Ureter (tissue), 1 donor: ENCODE data around the gene MRPL10. TPM values are rescaled to one million over a fixed set of nuclear protein-coding genes. Genes with fewer than 3 reads are reported as not detected.

Experiments used
- DNase-seq: peaks from one replicate; pipeline ENCODE4 v3.0.0-alpha.2; 2020; ENCODE audit warnings: low spot score
- total RNA-seq: library from RNA; stranded (reverse); gene quantifications from one replicate; pipeline ENCODE4 v1.2.4, GENCODE V29; 2023
- donor health status: DM: yes; HTN: yes; CAD: no.

The MRPL10 gene
- total RNA-seq, 1 donor from 2014 or later, result 38.2 TPM

DNA sequence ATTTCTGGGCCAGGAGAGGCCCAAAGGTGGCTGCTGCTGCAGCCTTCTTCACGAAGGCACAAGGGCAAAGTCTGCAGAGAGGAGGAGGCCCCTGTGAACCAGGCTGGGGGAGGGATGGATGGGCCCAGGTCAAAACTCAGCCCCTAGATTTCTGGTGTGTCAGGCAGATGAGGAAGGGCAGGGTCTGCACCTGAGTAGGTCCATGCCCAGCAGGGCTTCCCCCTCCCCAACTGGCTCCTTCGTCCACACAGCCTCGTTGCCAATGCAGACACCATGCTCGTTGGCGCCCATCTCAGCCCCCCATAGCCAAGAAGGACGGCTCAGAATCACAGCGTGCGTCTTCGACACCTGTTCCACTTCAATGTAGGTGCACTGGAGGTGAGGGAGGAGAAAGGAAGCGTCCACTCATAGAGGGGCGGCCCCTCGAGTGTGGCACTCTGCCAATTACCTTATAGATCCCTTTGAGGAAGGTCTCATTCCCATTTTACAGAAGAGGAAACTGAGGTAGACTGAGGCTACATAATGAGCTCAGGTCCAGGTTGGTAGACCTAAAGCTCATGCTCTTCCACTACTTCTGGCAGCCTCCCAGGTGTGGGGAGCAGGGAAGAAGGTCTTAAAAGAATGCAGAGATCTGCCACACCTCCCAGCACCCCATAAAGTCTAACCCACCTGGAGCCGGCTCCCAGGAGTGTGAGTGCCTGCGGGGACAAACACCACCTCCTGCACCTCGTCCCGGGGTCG lies 8.8 kb upstream of the MRPL10 start:
- no peak for DNase-seq

DNA sequence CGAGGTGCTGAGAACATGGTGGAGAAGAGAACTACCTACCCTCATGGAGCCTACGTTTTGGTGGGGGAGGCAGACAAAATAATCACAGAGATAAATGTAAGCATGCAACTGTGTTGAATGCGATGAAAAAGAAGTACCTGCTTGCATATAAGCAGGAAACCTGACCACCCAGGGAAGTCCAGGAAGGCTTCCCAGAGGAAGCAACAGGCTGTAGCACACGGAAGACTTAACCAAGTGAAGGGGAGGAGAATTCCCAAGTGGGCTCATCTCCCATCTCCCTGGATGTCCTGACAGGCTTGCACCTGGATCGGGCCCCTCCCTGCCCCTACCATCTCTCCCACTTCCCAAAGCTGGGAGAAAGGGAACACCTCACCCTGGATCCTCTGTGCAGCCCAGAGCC lies 7.7 kb upstream of the MRPL10 start:
- DNase-seq, result no peak

DNA sequence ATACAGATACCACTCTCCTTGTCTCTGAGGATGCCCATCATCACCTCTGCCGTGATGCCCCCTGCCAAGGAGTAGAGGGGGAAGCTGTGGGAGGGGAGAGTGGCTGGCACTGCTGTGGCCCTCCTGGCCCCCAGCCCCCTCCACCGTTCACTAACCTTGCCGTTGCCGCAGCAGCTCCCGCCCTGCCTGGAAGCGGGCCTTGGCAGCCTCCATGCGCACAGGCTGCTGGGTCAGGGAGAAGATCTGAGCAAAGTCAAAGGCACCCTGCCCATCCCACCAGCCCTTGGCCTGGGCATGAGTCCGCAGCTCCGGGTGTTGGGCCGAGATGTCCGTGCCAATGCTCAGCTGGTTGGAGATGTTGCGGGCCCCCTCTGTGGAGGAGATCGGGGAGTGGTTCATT lies 7.3 kb upstream of the MRPL10 start:
- DNase-seq, result no peak

DNA sequence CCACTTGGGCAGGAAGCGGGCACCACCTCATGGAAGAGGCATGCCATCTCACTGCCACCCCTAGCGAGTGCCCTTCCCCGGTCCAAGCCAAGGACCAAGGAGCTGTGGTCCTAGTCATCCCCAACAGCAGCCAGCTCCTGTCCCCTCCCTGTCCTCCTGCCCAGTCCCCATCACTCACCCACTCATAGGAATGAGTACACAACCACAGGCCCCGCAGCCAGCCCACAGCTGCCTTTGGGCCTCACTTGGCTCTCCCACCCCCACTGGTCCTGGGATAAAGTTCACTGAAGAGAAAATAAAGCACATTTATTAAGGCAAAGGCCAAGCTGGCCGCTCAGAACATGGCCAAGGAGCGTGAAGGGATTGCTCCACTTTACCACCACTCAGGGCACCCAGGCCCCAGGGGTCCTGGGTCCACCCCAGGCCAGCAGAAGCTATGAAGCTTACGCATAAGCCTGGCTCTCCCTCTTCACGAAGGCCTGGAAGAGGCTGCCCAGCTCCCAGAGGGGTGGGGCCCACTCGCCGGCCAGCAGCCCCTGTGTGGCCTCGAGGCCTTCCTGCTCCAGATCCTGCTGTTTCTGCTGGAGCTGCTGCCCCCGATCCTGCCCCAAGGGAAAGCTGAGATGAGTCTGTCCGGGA lies 6.2 kb upstream of the MRPL10 start:
- DNase-seq, result no peak

GRCh38 chr17:47836601-47837000 lies 5.3 kb upstream of the MRPL10 start:
- DNase-seq, result no peak

- DNase-seq, result no peak
Observed at GRCh38 chr17:47834756-47835155, 3.4 kb upstream of the MRPL10 start.

- DNase-seq, result no peak
Observed at GRCh38 chr17:47831934-47832327, 590 bp upstream of the MRPL10 start.

DNA sequence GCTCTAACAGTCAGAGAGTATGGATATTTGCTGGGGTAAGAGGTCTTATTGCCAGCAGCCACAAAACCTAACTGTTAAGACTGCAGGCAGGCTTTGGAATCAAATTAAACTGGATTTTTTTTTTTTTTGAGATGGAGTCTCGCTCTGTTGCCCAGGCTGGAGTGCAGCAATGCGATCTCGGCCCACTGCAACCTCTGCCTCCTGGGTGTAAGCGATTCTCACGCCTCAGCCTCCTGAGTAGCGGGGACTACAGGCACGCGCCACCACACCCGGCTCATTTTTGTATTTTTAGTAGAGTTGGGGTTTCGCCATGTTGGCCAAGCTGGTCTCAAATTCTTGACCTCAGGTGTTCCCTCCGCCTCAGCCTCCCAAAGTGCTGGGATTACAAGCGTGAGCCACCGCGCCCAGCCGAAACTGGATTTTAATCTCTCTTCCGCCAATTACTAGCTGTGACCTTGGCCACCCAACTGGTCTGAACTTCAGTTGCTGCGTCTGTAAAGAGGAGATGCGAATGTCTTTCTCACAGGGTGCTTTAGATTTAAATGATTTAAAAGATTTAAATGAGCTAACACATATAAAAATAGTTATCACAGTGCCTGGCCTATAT lies 842 bp downstream of the MRPL10 start:
- no peak for DNase-seq

DNA sequence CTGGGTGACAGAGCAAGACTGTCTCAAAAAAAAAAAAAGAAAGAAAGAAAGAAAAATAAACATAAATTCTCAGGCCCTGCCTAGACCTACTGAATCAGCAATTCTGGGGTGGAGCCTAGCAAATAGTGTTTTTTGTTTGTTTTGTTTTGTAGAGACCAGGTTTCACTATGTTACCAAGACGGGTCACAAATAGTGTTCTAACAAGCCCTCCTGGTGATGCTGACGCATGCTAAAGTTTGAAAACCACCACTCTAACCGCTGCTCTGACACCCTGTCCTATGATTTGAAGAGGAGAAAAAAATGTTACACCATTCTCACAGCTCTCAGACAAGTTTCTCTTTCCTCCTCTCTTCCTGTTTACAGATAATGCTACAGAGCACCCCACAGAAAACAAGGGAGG lies 1.5 kb downstream of the MRPL10 start:
- DNase-seq, result no peak

DNA sequence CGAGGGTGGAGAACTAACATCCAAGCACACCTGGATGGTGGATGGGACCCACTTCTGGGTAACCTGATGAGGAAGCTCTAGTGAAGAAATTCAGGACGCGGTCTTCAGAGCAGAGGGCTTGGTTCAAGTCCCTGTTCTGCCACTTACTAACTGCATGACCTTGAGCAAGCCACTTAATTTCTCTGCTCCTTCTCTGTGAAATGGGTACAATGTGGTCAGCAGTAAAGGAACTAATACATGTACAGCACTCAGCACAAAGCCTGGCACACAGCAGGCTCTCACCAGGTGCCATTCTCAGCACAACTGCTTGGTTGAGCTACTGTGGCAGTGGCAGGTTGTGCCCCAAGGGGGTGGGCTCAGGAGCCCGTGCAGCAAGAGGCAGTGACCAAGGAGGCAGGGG lies 7.8 kb downstream of the MRPL10 start:
- no peak for DNase-seq

DNA sequence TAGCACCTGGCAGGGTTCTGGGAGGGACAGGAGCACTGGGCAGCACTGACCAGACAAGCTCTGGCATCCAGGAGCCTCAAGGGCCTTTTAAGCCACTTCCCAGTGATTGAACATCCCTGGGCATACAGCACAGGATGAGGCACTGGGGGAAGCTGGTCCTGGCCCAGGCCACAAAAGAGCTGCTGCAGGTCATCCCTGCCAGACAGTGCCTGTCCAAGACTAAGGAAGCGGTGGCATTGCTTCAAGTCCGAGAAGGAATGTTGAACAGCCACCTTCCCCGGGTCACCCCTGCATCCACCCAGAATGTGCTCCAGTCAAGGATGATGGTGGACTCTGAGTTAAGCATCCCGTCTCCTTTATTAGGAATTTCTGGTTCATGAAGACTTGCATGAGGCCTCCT lies 8.6 kb downstream of the MRPL10 start:
- no peak for DNase-seq

DNA sequence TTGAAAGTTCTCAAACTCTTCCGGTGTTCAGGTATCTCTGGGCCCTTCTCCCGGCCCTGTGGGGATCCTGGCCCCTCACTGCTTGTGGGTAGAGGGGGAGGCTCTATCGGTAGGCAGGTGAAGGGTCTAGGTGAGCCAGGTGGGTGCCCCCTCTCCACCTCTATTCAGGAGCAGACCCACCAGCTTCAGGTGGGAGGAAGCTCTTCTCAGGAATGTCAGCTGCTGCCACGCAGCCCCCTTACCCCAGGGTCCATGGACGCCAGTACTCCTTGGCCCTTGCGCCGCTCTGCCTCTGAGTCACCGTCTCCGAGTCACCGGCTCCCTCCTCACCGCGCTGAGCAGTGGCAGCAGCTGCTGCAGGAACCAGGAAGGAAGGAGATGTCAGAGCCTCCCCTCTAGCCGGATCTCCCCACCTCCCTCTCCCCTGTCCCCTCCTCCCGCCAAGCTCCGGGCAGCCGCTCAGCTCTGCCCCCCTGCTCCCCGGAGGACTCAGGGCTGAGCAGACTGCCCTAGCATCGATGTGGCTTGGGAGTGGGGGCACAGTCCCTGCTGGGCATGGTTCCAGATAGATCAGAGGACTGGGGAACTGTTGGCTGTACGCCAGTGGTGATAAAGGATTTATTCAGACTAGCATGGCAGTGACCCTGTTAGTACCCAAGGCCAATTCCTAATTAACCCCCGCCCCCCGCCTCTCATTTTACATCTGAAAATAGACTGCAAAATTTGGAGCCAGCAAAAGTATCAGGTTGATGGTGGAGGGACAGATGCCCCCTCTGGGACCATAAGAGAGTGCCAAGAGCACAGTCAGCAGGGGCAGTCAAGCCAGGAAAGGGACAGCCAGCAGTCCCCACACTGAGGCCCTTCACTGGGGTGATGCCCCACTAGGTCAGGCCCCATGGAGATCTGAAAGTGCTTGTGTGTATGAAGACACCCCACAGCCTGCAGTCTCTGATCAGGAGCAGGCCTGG lies 9.6 kb downstream of the MRPL10 start, which contains the start of gene OSBPL7:
OSBPL7 (minus strand) TSS at position 371 of the 968 bp plus-strand sequence. CDS start 1,516 bp downstream, outside the sequence.
- peak; percentile 89 for DNase-seq

- DNase-seq, result no peak
Observed at GRCh38 chr17:47821031-47821423, 10.3 kb downstream of the MRPL10 start.

- DNase-seq, result no peak
Observed at GRCh38 chr17:47820033-47820789, 11.1 kb downstream of the MRPL10 start.

DNA sequence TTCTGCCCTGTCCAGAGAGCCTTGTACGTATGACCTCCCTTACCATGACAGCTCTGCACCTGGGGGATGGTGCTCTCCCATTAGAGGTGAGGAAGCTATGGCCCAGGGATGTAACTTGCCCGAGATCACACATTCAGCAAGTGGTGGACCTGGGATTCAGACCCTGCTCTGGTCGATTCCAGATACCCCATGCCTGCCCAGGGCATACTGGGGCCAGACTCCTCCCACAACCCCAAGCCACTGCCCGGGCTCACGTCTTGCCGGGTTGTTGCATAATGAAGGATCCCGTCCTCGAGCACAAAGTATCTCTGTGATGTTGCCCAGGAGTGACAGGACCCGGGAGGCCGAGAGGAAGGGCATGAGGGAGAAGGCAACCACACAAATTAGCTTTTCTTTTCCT lies 11.9 kb downstream of the MRPL10 start:
- no peak for DNase-seq

GRCh38 chr17:47818002-47818695 lies 13.2 kb downstream of the MRPL10 start:
- no peak for DNase-seq

GRCh38 chr17:47816947-47817346 lies 14.4 kb downstream of the MRPL10 start:
- DNase-seq, result no peak

- DNase-seq, result no peak
Observed at GRCh38 chr17:47816111-47816735, 15.1 kb downstream of the MRPL10 start.

- no peak for DNase-seq
Observed at GRCh38 chr17:47815106-47815918, 16.0 kb downstream of the MRPL10 start.
